ENCODE measurements around the gene CACNA1A. TPM values are rescaled to one million over a fixed set of nuclear protein-coding genes. Genes with fewer than 3 reads are reported as not detected.
"Not testable (repeated sequence)": the region's sequence is repeated elsewhere in the genome, so short reads cannot be mapped to it uniquely, and the experiment has no call there.

The CACNA1A gene
- polyA plus RNA-seq, 1 donor from 2014 or later, result 3.1 TPM

GRCh38 chr19:13207846-13208671 lies 298.2 kb downstream of the CACNA1A start:
- H3K4me1 Mint-ChIP-seq, result peaks cover 12 to 25% (median 21%) of the 10 kb centered on the region in 3 donors
- H3K27me3 Mint-ChIP-seq, result no peaks in the 10 kb centered on the region
- H3K36me3 Mint-ChIP-seq, result no peaks in the 10 kb centered on the region
- H3K27ac Mint-ChIP-seq, result peak overlapping the region; percentile 83 to 99 (median 92)
- peak overlapping the region; percentile 90 to 96 (median 92) for H3K4me3 Mint-ChIP-seq
- H3K9me3 Mint-ChIP-seq, result no peaks in the 10 kb centered on the region

GRCh38 chr19:13207237-13207845 lies 298.9 kb downstream of the CACNA1A start:
- no peaks in the 10 kb centered on the region for H3K9me3 Mint-ChIP-seq
- peaks cover 6 to 21% (median 17%) of the 10 kb centered on the region in 3 donors for H3K4me1 Mint-ChIP-seq
- no peaks in the 10 kb centered on the region for H3K27me3 Mint-ChIP-seq
- peak overlapping the region in 1 of 4 donors; percentile 90 for H3K4me3 Mint-ChIP-seq
- peak overlapping the region in 1 of 3 donors; percentile 99 for H3K27ac Mint-ChIP-seq
- no peaks in the 10 kb centered on the region for H3K36me3 Mint-ChIP-seq

- Mint-ChIP-seq H3K27me3 (no peaks in the 10 kb centered on the region), H3K4me3 (peak overlapping the region in 3 of 4 donors; percentile 16 to 75 (median 43)), H3K9me3 (no peaks in the 10 kb centered on the region), H3K27ac (peak overlapping the region in 2 of 3 donors; percentile 65 to 81), H3K4me1 (peaks cover 6 to 19% (median 15%) of the 10 kb centered on the region in 3 donors), H3K36me3 (no peaks in the 10 kb centered on the region)
Measured at GRCh38 chr19:13206587-13206986, 299.7 kb downstream of the CACNA1A start.

- not testable (repeated sequence) for H3K4me3 Mint-ChIP-seq, H3K27ac Mint-ChIP-seq, H3K4me1 Mint-ChIP-seq, H3K9me3 Mint-ChIP-seq, H3K36me3 Mint-ChIP-seq, H3K27me3 Mint-ChIP-seq
Measured at GRCh38 chr19:13202112-13202511, 304.2 kb downstream of the CACNA1A start.

GRCh38 chr19:13198634-13199033 lies 307.6 kb downstream of the CACNA1A start:
- no peaks in the 10 kb centered on the region for H3K9me3 Mint-ChIP-seq
- H3K36me3 Mint-ChIP-seq, result no peaks in the 10 kb centered on the region
- no peak overlapping the region for H3K4me3 Mint-ChIP-seq
- H3K27ac Mint-ChIP-seq, result peak overlapping the region in 1 of 3 donors; percentile 43
- no peaks in the 10 kb centered on the region for H3K27me3 Mint-ChIP-seq
- peaks cover 6 to 16% (median 14%) of the 10 kb centered on the region in 3 donors for H3K4me1 Mint-ChIP-seq

GRCh38 chr19:13195678-13196077 lies 310.6 kb downstream of the CACNA1A start:
- Mint-ChIP-seq H3K9me3 (no peaks in the 10 kb centered on the region), H3K27ac (peak overlapping the region; percentile 41 to 97 (median 93)), H3K4me3 (peak overlapping the region; percentile 4 to 81 (median 60)), H3K4me1 (peaks cover 6 to 19% (median 16%) of the 10 kb centered on the region in 3 donors), H3K27me3 (no peaks in the 10 kb centered on the region), H3K36me3 (no peaks in the 10 kb centered on the region)

- Mint-ChIP-seq H3K36me3 (no peaks in the 10 kb centered on the region), H3K4me1 (peaks cover 6 to 29% (median 21%) of the 10 kb centered on the region in 3 donors), H3K27ac (peak overlapping the region in 1 of 3 donors; percentile 35), H3K27me3 (no peaks in the 10 kb centered on the region), H3K4me3 (no peak overlapping the region), H3K9me3 (no peaks in the 10 kb centered on the region)
Measured at GRCh38 chr19:13190781-13191540, 315.3 kb downstream of the CACNA1A start.

- Mint-ChIP-seq H3K36me3 (no peaks in the 10 kb centered on the region), H3K9me3 (no peaks in the 10 kb centered on the region), H3K4me3 (no peak overlapping the region), H3K27me3 (no peaks in the 10 kb centered on the region), H3K27ac (peak overlapping the region in 1 of 3 donors; percentile 35), H3K4me1 (peaks cover 0 to 21% (median 15%) of the 10 kb centered on the region in 3 donors)
Measured at GRCh38 chr19:13189600-13189999, 316.7 kb downstream of the CACNA1A start.

- Mint-ChIP-seq H3K4me3 (no peak overlapping the region), H3K9me3 (no peaks in the 10 kb centered on the region), H3K27ac (no peak overlapping the region), H3K27me3 (no peaks in the 10 kb centered on the region), H3K4me1 (peaks cover 0 to 13% (median 9%) of the 10 kb centered on the region in 3 donors), H3K36me3 (no peaks in the 10 kb centered on the region)
Measured at GRCh38 chr19:13187419-13187818, 318.9 kb downstream of the CACNA1A start.

- peaks cover 6 to 19% (median 15%) of the 10 kb centered on the region in 3 donors for H3K4me1 Mint-ChIP-seq
- not testable (repeated sequence) for H3K27me3 Mint-ChIP-seq, H3K36me3 Mint-ChIP-seq, H3K9me3 Mint-ChIP-seq, H3K27ac Mint-ChIP-seq, H3K4me3 Mint-ChIP-seq
Measured at GRCh38 chr19:13186688-13187087, 319.6 kb downstream of the CACNA1A start.

GRCh38 chr19:13185763-13186657 lies 320.3 kb downstream of the CACNA1A start:
- not testable (repeated sequence) for H3K9me3 Mint-ChIP-seq, H3K4me3 Mint-ChIP-seq, H3K27ac Mint-ChIP-seq, H3K27me3 Mint-ChIP-seq, H3K36me3 Mint-ChIP-seq
- H3K4me1 Mint-ChIP-seq, result peaks cover 7 to 20% (median 16%) of the 10 kb centered on the region in 3 donors

GRCh38 chr19:13184926-13185325 lies 321.4 kb downstream of the CACNA1A start:
- not testable (repeated sequence) for H3K27me3 Mint-ChIP-seq, H3K27ac Mint-ChIP-seq, H3K36me3 Mint-ChIP-seq, H3K9me3 Mint-ChIP-seq, H3K4me3 Mint-ChIP-seq
- H3K4me1 Mint-ChIP-seq, result peaks cover 7 to 27% (median 22%) of the 10 kb centered on the region in 3 donors

GRCh38 chr19:13181747-13182388 lies 324.4 kb downstream of the CACNA1A start:
- Mint-ChIP-seq H3K9me3 (no peaks in the 10 kb centered on the region), H3K36me3 (no peaks in the 10 kb centered on the region), H3K4me1 (peaks cover 7 to 19% (median 19%) of the 10 kb centered on the region in 3 donors), H3K4me3 (peak overlapping the region in 3 of 4 donors; percentile 20 to 90 (median 27)), H3K27ac (peak overlapping the region in 2 of 3 donors; percentile 67 to 72), H3K27me3 (no peaks in the 10 kb centered on the region)

- H3K4me1 Mint-ChIP-seq, result peaks cover 7 to 19% (median 19%) of the 10 kb centered on the region in 3 donors
- H3K36me3 Mint-ChIP-seq, H3K27me3 Mint-ChIP-seq, H3K4me3 Mint-ChIP-seq, H3K9me3 Mint-ChIP-seq, H3K27ac Mint-ChIP-seq: not testable (repeated sequence)
Measured at GRCh38 chr19:13178291-13178690, 328.0 kb downstream of the CACNA1A start.
